ENCODE measurements around the gene LILRB2.
"Not testable (repeated sequence)": the region's sequence is repeated elsewhere in the genome, so short reads cannot be mapped to it uniquely, and the experiment has no call there.

LILRB2 gene
- total RNA-seq: 0 to 0.04 reads per million in 2 experiments

- DNase-seq (ENCODE audit: low read depth): no peak
These were observed at the start of gene LILRB2 for GRCh38 chr19:54281007-54281728. Gene LILRB2, minus strand, starts transcription at chr19:54281110. Its CDS starts 614 bp downstream, at chr19:54280496.

- DNase-seq (ENCODE audit: low read depth): no peak
These were observed 48.7 kb upstream of the LILRB2 start for GRCh38 chr19:54329476-54330165.

DNA sequence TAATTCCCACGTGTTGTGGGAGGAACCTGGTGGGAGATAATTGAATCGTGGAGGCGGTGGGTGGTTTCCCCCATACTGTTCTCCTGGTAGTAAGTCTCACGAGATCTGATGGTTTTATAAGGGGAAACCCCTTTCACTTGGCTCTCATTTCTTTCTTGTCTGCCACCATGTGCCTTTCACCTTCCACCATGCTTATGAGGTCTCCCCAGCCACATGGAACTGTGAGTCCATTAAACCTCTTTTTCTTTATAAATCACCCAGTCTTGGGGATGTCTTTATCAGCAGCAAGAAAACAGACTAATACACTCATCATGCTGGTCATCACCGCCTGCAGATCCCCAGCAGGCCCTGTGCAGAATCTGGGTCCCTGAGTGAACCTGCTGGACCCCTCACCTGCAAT, 47.9 kb upstream of the LILRB2 start:
- DNase-seq (ENCODE audit: low read depth): not testable (repeated sequence)

DNA sequence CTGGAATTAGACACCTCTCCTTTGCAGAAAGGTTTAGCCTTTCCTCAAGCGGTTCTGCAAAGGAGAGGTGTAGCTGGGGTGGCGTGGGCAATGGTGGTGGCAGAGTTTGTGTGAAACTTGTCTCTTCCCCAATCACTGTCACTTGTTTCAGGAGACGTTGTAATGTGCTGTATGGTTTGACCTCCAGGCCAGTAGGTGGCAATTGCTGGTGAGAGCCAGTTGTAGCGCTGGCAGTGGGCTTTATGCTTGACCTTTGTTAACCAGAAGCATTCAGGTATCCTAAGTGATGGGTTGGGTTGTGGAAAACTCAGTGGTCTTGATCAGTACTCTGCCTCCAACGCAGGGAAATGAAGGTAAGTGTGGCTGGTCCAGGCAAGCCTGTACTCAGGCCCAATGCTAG, 44.7 kb upstream of the LILRB2 start:
- DNase-seq (ENCODE audit: low read depth): no peak

- peak; percentile 21 for DNase-seq (ENCODE audit: low read depth)
These were observed 44.3 kb upstream of the LILRB2 start for GRCh38 chr19:54325194-54325621.

- DNase-seq (ENCODE audit: low read depth): no peak
These were observed 43.2 kb upstream of the LILRB2 start for GRCh38 chr19:54324071-54324470.

- not testable (repeated sequence) for DNase-seq (ENCODE audit: low read depth)
These were observed 42.0 kb upstream of the LILRB2 start for GRCh38 chr19:54322934-54323333.

GRCh38 chr19:54322295-54322694, 41.4 kb upstream of the LILRB2 start:
- not testable (repeated sequence) for DNase-seq (ENCODE audit: low read depth)

DNA sequence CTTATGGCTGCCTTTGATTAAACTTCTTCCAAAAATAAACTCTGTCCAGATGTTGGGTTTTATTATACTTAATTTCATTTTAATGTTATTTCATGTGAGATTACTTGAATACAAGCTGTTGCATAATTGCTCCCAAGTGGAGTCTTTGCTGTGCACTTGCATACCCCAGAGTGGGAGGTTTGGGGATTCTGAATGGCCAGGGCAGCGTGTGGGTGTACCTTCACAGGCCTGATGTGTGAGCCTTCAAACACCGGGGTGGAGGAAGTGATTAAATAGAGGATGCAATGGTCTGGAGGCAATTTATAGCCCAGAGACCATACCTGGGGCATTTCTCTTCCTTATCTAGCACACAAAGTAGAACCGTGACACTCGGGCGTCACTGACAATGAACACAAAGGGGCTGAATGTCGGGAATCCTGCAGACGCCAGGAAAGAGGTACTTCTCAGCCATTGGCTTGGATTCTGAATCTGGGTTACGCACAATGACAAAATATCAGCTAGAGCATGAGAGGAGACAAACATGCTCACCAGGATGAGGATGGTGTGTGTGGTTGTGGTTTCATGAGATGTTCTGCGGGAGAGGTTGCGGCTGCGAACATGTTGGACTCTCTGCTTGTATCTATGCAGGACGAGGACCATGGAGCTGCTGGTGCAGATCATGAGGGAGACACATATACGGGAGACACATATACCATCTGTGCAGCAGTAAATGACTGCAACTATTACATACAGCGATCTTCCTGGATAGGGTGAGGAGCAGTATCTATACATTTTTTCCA, 39.2 kb upstream of the LILRB2 start:
- no peak for DNase-seq (ENCODE audit: low read depth)

DNA sequence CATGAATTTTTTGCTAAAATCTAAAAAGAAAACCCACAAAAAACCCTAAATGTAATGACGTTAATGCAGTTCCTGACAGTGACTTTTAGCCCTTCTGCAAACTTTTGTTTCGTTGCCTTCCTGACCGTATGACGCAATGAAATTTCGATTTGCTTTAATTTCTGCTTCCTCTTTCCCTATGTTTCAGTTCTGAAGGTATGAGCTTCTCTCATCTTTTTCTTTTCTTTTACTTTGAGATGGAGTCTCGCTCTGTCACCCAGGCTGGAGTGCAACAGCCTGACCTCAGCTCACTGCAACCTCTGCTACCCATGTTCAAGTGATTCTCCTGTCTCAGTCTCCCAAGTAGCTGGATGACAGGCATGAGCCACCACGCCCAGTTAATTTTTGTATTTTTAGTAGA, 38.1 kb upstream of the LILRB2 start:
- DNase-seq (ENCODE audit: low read depth): no peak

DNA sequence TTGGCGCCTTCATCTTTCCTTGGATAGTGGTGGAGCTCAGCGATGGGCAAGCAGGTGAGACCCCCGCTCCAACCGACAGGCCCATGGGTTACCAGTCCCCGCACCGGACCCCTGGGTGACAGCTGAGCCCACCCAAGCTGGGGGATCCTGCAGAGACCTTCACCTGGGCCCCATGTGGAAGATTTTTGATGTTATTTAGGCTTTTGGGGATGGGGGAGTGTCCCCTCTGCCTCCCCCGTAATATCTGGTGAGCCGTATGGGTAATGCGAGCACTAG, 37.0 kb upstream of the LILRB2 start:
- no peak for DNase-seq (ENCODE audit: low read depth)

DNA sequence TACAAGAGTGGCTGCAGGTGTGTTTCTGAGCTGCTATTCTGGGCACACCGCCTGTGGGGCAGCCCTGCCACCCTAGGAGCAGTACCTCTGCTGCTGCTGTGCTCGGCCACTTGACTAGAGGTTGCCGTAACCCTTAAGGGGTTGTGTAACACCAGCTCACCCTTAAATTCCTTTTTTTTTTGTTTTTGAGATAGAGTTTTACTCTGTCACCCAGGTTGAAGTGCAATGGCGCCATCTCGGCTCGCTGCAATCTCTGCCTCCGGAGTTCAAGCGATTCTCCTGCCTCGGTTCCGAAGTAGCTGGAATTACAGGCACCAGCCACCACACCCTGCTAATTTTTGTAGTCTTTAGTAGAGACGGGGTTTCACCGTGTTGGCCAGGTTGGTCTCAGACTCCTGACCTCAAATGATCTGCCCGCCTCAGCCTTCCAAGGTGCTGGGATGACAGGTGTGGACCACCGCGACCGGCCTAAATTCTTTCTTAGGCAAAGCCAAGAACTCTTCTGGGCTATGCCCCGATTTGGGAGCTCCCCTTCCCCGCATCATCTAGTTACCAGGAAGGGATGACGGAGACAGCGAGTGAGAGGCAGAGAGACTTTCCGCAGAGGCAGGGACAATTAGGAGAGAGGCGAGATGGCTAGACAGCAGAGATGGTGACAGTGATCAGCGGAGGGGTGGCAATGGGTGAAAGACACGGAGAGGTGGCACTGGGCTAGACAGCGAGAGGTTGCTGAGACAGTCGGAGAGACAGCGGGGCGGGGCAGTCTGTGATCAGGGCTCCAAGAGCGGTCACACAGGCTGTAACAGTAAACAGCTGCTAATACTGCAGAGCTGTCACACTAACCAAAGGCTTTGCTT, 36.4 kb upstream of the LILRB2 start:
- no peak for DNase-seq (ENCODE audit: low read depth)

GRCh38 chr19:54316746-54317107, 35.8 kb upstream of the LILRB2 start:
- no peak for DNase-seq (ENCODE audit: low read depth)

- DNase-seq (ENCODE audit: low read depth): no peak
These were observed 35.0 kb upstream of the LILRB2 start for GRCh38 chr19:54315956-54316355.

- no peak for DNase-seq (ENCODE audit: low read depth)
These were observed 31.8 kb upstream of the LILRB2 start, which contains the start of gene LILRA5 for GRCh38 chr19:54312436-54313377. Gene LILRA5, minus strand, starts transcription at chr19:54313166. Its CDS starts 147 bp downstream, at chr19:54313019.

DNA sequence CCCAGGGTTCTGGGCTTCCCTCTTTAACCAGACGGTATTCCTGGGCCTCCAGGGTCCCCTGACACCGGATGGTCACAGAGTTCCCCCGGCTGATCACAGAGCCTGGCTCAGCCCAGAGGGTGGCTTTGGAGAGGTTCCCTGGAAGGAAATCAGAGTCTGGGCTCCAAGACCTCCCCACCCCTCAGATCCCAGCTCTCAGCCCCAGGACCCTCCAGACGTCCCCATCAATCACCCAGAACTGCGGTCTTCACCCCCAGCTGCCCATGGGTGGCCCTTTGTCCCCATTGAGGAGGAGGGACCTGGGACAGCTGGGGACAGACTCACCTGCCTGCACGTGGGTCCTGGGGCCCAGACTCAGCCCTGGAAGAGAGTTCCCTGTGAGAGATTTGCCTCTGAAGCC, 31.1 kb upstream of the LILRB2 start:
- DNase-seq (ENCODE audit: low read depth): no peak

- no peak for DNase-seq (ENCODE audit: low read depth)
These were observed 30.6 kb upstream of the LILRB2 start for GRCh38 chr19:54311486-54311885.

DNA sequence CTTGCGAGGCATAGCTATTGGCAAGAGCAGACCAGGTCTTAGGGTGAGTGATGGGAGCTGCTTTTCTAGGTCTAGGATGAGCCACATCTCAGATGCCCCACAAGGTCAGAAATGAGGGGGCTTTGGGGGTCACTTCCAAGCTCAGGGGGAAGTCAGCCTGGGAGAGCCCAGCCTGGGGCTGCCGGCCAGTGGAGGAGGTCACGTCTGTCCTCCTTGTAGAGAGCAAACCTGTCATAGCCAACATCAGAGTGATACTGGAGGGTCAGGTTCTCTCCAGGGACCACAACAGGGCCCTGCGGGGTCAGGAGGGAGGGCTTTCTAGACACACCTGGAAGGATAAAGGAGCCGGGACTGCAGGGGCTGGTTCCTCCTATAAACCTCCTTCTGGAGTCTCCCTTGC, 29.6 kb upstream of the LILRB2 start:
- no peak for DNase-seq (ENCODE audit: low read depth)

- DNase-seq (ENCODE audit: low read depth): no peak
These were observed 28.9 kb upstream of the LILRB2 start for GRCh38 chr19:54309811-54310210.

GRCh38 chr19:54307389-54308020, 26.6 kb upstream of the LILRB2 start:
- no peak for DNase-seq (ENCODE audit: low read depth)

Measured in T follicular helper cell (primary cell).